HG03442 (cell line): Measurements from ENCODE around the gene FRAS1.
"Not testable (repeated sequence)": the region's sequence is repeated elsewhere in the genome, so short reads cannot be mapped to it uniquely, and the experiment has no call there.

Experiments
- ATAC-seq: cut with Tn5 transposase; IDR thresholded peaks from one replicate; pipeline ENCODE4 v1.9.1; 2021; ENCODE audit warnings: mild to moderate bottlenecking, moderate library complexity; ENCODE audit not compliant: unreplicated experiment

FRAS1 gene

DNA sequence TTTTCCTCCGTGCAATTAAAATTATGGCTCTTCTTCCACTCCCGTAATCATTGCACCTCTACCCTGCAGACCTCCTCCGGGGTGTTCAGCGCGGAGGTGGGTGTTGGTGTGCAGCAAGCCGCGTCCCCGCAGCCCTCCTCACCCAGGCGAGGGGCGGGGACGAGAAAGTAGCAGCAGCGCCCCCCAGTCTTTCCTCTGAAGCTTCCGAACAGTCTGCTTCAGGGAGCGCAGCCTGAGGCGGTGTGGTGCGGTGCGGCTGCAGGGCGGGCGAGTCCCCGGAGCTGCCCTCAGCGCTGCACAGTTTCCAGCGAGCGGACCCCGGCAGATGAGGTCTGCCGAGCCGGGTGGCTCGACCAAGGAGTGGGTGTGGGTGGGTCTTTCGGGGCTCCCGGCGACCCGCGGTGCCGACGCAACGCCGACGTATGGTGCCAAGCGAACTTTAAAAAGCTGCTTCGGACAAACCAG is at the start of gene FRAS1:
FRAS1 (plus strand) TSS at position 189 of the 465 bp plus-strand sequence. CDS start 687 bp downstream, outside the sequence.
- no peak for ATAC-seq

GRCh38 chr4:78011003-78011402 is 46.1 kb upstream of the FRAS1 start:
- ATAC-seq = not testable (repeated sequence)

DNA sequence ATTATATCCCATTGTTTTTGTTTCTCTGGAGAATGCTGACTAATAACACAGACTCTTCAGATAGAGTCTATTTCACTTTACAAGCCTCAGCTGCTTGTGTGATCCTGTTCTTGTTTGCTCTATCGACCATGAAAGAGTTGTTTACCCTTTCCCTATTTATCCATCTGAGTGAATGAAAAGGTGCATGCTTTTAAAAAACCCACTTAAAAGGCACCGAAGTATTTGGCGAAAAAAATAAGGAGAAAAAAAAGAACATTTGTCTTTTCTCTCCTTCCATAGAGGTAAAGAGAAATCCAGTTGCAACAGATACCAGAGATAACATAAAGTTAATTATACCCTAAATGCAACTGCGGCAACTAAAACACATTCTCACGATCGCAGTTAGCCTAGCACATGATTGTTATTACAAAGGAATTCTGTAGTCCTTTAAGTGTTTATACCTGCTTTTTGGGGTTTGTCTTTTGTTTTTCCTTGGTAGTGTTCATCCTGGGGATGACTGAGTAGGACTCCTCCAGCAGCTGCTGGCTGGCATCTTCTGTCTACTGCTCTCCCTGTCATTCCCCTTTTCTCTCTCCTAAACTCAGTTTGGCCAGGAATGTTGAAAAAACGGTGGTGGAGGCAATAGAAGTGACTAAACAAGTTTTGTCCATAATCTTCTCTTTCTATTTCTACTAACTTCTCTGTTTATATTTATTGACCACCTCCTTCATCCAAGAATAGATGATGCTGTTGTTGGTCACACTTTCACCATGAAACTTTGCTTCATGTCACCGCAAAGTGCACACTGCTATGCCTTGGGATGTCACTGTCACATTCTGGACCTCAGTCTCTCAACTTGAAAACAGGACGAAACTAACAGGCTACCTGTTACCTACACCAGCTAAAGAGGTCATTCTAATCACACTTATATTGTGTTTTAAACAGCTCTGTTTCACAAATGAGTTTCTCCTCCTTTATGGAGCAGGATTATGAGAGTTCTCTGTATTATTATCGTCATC is 41.9 kb upstream of the FRAS1 start:
- no peak for ATAC-seq

DNA sequence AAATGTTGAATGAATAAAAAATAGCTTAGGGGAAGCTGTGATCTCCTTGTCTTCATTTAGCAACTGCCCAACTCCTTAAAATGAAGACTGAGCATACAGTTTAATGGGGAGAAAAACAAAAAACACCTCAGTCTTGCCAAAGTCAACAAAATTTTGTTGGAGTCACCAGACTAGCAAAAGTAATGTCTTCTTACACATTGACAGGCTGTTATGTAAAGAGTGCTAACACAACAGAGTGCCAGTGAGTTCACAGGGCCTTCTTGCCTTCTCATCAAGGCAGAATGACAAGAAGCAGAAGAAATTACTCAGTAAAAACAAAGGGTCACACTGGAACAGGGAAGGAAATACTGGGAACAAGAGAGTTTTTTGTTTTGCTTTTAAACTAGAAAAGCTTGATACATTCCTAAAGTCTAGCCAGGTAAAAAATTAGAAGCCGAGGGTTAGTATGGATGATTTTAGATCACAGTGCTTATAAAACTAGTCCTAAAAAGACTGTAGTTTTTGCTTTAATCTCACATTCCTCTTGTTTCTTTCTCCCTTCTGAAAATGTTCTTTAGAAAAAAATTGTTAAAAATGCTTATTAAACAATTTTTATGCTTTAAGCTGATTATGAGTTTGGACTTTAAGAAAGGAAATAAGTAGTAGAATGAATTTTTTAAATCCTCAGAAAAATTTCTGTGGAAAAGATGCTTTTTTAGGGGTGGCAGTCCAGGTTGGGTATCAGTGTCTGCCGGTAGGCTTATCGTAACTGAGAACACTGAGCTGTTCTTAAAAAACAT is 38.7 kb upstream of the FRAS1 start:
- ATAC-seq = no peak

DNA sequence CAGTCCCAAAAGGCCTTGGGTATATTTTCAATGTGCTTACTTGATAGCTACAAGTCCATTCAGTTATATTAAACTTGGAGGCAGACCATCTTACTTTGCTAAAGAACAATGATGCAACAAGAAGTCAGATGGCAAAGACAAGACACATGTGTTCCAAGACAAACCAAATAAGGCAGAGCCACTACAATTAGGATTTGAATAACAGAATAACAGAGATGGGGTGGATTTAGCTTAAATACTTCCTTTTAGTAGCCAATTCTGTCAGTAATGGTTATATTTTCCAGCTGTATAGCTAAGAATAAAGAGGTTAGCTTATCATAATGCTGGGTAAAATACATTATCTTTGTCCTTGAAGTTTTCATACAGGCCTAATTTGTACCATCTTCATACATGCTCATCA is 37.7 kb upstream of the FRAS1 start:
- ATAC-seq = no peak

DNA sequence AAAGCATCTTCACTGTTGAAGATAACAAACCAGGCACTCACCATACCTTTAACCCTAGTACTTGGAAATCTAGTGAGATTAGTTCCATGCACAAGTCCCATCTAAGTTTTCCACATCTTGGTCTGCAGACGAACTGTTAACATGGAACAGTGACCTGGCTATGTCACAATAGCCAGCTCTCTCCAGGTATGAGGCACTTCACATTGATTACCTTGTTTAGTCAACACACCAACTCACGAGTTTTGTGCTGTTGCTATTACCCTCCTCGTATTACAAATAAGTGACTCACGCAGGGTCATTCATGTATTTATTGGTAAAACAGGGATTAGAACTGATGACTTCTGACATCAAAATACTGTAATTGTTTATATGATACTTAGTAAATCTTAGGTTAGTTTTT is 36.4 kb upstream of the FRAS1 start:
- no peak for ATAC-seq

GRCh38 chr4:78022517-78022916 is 34.6 kb upstream of the FRAS1 start:
- ATAC-seq = no peak

GRCh38 chr4:78024085-78024484 is 33.0 kb upstream of the FRAS1 start:
- no peak for ATAC-seq

GRCh38 chr4:78024576-78025091 is 32.5 kb upstream of the FRAS1 start:
- no peak for ATAC-seq

GRCh38 chr4:78031417-78031950 is 25.6 kb upstream of the FRAS1 start:
- ATAC-seq = no peak

DNA sequence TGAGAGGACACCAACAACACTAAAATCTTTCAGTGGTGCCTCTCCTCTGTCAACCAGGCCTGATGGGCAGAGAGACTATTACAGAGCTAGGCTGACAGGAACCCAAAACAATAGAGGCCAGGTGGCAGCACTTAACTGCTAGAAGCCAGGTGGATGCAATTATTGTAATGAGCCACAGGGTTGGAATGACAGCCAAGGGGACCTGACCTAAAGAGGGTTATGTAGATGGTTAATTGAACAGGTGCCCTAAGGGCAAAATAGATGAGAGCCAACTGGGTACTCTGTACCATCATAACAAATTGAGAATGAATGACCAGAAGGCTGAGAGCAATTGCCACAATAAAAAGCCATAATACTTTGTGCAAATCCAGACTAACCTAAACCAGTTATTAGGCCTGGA is 24.7 kb upstream of the FRAS1 start:
- ATAC-seq = no peak

DNA sequence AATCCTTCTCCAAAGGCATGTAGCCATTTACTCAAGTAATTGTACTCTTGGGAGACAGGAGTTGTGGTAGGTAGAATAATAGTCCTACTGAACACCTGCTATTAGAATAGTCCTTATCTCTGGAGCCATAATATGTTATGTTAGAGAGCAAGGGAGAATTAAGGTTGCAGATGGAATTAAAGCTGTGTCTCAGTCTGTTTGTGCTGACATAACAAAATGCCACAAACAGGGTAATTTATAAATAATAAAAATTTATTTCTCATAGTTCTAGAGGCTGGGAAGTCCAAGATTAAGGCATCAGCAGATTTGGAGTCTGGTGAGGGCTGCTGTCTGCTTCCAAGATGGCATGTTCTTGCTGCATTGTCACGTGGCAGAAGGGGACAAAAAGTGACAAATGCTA is 24.2 kb upstream of the FRAS1 start:
- ATAC-seq = no peak

DNA sequence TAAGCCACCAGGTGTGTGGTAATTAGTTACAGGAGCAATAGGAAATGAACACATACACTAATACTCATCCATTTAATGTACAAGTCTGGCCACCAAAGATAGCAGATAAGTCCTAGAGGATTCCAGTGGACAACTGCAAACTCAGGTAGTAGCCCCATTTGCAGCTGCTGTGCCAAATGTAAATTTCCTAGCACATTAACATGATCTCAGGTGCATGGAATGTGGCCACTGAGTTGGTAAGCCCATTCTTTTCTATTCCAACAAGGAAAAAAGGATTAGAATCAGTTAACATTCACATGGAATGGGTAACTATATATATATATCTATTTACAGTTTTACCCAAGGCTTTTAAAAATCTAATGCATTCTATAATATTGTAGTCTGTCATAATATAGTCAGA is 23.3 kb upstream of the FRAS1 start:
- ATAC-seq = no peak

DNA sequence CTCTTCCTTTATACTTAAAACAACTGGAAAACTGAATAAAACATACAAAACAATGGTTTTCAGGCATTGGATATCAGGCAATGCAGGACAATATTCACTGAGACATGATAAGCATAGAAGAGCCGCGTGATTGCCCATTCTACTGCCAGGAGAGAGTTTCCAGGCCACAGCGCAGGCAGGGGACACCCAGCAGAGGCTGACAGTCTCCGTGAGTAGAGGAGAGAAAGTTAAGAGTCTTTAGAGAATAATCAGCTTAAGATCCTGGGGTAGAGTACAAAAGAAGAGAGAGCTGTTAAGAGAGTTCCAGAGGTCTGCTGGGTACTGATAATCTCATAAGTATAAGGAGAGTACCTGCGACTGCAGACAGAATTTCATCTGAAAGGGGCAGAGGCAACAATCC is 18.4 kb upstream of the FRAS1 start:
- ATAC-seq = no peak

GRCh38 chr4:78039678-78040077 is 17.4 kb upstream of the FRAS1 start:
- ATAC-seq = no peak

- ATAC-seq = no peak
These were observed 16.7 kb upstream of the FRAS1 start for GRCh38 chr4:78040431-78040830.

DNA sequence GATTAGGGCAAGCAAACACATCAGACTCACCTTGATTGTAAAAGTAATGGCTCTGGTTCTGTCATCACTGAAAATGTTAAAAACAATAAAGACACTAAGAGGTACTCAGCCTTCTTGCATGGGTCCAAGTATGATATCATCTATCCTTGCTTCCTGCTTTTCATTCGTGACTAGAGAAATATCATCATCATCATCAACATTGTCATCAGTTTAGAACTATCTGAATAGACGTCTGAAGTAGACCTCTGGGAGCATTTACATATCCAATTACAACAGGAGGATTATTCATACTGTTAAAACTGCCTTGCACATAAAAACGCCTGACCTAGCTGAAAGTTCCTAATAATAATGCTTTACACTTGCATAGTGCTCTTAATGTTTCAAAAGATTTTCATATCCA is 9.8 kb upstream of the FRAS1 start:
- no peak for ATAC-seq

GRCh38 chr4:78056265-78057129 is 626 bp upstream of the FRAS1 start:
- peak; percentile 75 for ATAC-seq

DNA sequence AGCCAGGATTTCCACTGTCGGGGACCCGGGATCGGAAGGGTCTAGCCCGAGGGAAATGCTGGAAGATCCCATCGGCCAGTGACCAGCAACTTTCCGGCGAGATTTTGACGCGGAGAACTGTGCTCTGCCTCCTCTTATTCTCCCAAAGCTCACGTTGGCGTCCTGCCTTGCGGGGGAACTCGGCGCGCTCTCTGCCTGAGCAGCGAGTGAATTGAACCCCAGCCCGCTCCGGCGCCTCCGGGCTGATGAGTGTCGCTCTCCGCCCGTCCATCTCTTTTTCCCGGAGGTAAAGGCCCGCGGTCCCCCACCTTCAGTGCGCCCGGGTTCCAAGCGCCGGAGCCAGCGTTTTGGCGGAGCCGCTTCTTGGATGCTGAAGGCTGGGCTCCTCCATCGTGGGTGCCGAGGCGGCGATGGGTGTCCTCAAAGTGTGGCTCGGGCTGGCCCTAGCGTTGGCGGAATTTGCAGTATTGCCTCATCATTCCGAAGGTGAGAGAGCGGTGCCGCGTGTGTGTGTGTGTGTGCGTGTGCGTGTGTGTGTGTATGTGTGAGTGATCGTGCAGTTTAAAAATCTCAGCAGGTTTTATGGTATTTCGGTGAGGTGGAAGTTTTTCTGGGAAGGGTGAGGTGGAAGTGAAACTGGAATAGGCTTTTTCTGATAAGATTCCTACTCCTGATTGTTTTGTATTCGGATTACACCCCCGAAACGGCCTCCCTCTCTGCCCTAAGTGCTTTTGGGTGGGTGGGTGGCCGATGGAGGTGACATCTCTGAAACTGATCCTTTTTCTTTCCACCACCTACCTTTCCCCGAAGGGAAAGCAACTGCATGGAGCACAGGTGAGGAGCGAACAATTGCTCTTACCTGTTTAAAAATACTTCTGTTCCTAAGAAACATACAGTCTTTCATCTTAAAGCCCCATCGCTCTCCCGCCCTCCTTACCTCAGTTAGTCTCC is 752 bp downstream of the FRAS1 start:
- ATAC-seq = no peak
